Measurements from ENCODE around the gene PIP5K1B.

PIP5K1B gene

GRCh38 chr9:68912561-68912960, 207.5 kb downstream of the PIP5K1B start:
- no peak for DNase-seq (ENCODE audit: low spot score)

- DNase-seq (ENCODE audit: low spot score): no peak
Observed at GRCh38 chr9:68913054-68913453, 208.0 kb downstream of the PIP5K1B start.

- no peak for DNase-seq (ENCODE audit: low spot score)
Observed at GRCh38 chr9:68914751-68915150, 209.7 kb downstream of the PIP5K1B start.

GRCh38 chr9:68919661-68920060, 214.6 kb downstream of the PIP5K1B start:
- no peak for DNase-seq (ENCODE audit: low spot score)

GRCh38 chr9:68920921-68921320, 215.9 kb downstream of the PIP5K1B start:
- DNase-seq (ENCODE audit: low spot score): no peak

GRCh38 chr9:68923480-68923879, 218.4 kb downstream of the PIP5K1B start:
- no peak for DNase-seq (ENCODE audit: low spot score)

GRCh38 chr9:68925175-68925574, 220.1 kb downstream of the PIP5K1B start:
- DNase-seq (ENCODE audit: low spot score): no peak

- no peak for DNase-seq (ENCODE audit: low spot score)
Observed at GRCh38 chr9:68927165-68927564, 222.1 kb downstream of the PIP5K1B start.

- no peak for DNase-seq (ENCODE audit: low spot score)
Observed at GRCh38 chr9:68931821-68932220, 226.8 kb downstream of the PIP5K1B start.

- DNase-seq (ENCODE audit: low spot score): no peak
Observed at GRCh38 chr9:68932458-68932857, 227.4 kb downstream of the PIP5K1B start.

GRCh38 chr9:68933434-68934328, 228.6 kb downstream of the PIP5K1B start:
- DNase-seq (ENCODE audit: low spot score): no peak

GRCh38 chr9:68934329-68934644, 229.2 kb downstream of the PIP5K1B start:
- no peak for DNase-seq (ENCODE audit: low spot score)

GRCh38 chr9:68940573-68940972, 235.5 kb downstream of the PIP5K1B start:
- DNase-seq (ENCODE audit: low spot score): no peak

- no peak for DNase-seq (ENCODE audit: low spot score)
Observed at GRCh38 chr9:68941780-68942459, 236.9 kb downstream of the PIP5K1B start.

GRCh38 chr9:68942790-68943189, 237.8 kb downstream of the PIP5K1B start:
- no peak for DNase-seq (ENCODE audit: low spot score)

GRCh38 chr9:68947015-68947414, 242.0 kb downstream of the PIP5K1B start:
- no peak for DNase-seq (ENCODE audit: low spot score)

GRCh38 chr9:68947842-68948569, 243.0 kb downstream of the PIP5K1B start:
- DNase-seq (ENCODE audit: low spot score): no peak

GRCh38 chr9:68949271-68950000, 244.4 kb downstream of the PIP5K1B start:
- DNase-seq (ENCODE audit: low spot score): no peak

GRCh38 chr9:68950188-68950587, 245.1 kb downstream of the PIP5K1B start:
- no peak for DNase-seq (ENCODE audit: low spot score)

- no peak for DNase-seq (ENCODE audit: low spot score)
Observed at GRCh38 chr9:68950689-68951088, 245.6 kb downstream of the PIP5K1B start.

- DNase-seq (ENCODE audit: low spot score): no peak
Observed at GRCh38 chr9:68951879-68952659, 247.0 kb downstream of the PIP5K1B start.

Measured in LoVo (cell line).